Hematopoietic multipotent progenitor cell (in vitro differentiated cells): Measurements from ENCODE around the gene CHRND. TPM values are rescaled to one million over a fixed set of nuclear protein-coding genes. Genes with fewer than 3 reads are reported as not detected.
A peak's percentile ranks its signal among the peaks of the same experiment; 100 is the strongest.

Experiments
- DNase-seq, 3 donors: peaks; one replicate each; pipeline ENCODE4 v3.0.0-alpha.2; 2011 to 2015; ENCODE audit warnings: low read depth in 2 of 3, low spot score in 2 of 3
- total RNA-seq: library from RNA; depleted of rRNA; stranded (reverse); fragments of >200 nt; gene quantifications from one replicate; pipeline ENCODE4 v1.2.3, GENCODE V29; 2012

The CHRND gene
- total RNA-seq, 1 donor, result not detected

DNA sequence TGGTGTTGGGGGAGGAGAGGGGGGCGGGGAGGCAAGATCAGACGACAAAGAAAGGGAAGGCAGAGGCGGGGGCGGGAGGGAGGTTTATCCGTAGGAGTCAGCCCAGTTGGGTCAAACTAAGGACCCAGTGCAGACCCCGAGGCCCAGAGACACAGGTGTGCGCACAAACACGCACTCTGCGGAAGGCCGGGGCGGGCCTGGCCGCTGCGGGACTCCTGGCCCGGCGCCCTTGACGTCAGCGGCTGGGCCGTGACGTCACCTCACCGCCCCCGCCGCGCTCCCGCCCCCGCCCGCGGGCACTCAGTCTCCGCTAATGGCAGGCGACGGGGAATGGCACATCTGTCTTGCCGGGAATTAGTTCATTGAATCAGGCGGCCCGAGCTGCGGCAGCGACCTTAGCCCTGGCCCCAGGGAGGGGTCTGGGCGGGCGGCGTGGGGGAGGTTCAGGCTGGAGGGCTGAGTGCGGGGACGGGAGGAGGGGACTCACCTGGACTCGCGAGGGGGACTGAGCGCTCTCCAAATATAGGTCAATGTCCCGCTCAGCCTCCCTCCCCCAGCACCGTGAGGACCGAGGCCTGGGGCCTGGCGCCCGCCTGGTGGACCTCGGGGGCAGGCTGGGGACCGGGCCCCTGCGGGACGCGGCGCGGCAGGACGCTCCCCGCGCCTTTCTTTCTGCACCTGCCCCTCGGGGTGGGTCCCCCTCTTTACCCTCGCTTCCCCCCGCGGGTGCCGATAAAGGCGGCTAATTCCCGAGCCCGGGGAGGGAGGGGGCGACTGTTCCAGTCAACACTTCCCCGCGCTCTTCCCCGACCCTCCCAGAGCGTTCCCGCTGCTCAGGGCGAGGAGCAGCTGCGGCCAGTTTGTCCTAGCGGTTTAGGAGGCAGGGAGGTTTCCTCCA, 22.8 kb upstream of the CHRND start:
- DNase-seq, result peak; percentile 29 to 50 (median 37)

DNA sequence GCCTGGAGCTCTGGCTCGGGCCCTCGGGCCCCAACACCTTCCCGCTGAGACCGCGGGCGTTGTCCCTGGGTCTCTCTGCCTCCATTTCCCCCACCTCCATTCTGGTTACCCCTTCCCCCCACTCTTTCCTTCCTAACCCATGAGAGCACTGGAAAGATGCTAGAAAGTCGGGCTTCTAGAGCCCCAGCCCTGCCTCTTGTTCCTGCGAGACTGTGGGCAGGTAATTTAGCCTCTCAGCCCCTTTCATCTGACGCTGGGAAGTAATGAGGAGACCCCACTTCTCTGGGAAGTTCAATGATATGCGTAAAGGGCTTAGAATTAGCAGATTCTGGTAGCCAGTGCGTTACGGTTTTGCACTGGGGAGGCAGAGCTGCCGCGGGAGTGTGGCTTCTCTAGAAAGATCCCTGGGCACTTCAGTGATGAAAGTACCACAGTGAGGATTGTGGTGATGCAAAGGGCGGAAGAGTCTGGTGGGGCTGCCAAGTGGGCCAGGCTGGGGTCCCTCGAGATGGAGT, 22.1 kb upstream of the CHRND start:
- no peak for DNase-seq

DNA sequence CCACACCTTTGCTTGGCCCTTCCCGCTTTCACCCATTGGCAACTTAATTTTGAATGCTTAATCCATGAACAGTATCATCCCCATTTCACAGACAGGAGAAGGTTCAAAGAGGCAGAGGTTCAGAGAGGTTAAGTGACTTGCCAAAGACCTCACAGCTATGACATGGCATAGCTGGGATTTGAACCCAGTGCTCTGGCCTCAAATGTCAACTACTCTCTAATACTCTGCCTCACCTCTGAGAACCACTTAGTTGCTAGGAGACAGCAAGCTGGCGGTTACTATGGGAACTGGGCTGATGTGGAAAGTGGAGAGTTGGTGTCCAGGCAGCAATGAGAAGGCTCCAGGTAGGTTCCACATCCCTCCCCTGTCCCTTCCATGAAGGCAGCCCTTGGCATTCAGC, 21.5 kb upstream of the CHRND start:
- DNase-seq, result no peak

DNA sequence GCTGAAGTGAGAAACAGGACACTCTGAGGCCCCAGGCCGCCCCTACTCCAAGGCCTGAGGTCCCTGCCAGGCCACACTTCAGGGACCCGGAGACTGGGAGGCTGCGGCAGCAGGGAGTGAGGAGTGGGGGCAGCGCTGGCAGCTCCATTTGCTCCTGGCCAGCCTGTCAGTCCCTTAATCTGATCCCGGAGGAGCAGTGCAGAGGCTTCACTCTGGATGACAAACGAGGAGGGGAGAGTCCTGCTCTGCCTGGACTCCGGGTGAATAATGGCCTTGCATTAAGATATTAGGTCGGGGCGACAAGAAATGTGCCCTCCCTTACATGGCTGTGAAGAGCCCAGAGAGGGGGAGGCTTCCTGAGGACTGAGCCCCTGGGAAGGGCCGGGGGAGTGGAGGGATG, 20.1 kb upstream of the CHRND start:
- DNase-seq, result no peak

DNA sequence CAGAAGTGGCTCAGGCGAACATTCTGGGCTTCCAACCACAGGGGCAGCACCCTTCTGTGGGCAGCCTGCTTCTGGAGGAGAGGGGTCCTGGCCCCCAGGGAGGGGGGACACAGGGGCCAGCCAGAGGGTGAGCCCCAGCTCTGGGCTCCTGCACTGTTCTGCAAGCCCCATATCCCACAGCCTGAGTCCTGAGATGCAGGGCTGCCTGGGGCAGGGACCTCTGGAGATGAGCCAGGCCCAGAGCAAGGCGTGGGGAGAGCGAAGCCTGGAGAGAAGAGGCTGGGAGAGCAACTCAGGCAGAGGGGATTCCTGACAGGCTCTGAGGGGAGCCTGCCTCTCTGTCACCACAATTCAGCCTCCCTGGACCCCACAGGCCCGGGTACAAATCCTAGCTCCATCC, 19.3 kb upstream of the CHRND start:
- DNase-seq, result no peak

DNA sequence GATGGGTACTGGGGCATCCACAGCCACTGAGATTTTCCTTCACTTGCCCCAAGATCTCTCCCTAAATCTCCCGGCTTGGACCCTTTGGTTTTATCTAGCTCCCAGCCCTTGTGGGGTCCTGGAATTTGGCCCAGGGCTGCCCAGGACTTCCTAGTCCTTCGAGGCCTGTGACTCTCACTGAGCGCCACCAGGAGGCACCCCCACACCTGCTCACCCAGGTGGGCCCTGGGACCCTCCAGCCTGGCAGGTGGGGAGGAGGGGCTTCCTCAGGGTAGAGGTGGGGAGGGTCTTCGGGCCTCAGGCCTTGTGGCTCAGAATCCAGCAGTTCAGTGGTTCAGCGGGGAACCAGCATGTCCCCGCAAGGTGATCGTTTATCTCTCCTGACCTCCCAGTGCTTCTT, 17.7 kb upstream of the CHRND start:
- DNase-seq, result no peak

DNA sequence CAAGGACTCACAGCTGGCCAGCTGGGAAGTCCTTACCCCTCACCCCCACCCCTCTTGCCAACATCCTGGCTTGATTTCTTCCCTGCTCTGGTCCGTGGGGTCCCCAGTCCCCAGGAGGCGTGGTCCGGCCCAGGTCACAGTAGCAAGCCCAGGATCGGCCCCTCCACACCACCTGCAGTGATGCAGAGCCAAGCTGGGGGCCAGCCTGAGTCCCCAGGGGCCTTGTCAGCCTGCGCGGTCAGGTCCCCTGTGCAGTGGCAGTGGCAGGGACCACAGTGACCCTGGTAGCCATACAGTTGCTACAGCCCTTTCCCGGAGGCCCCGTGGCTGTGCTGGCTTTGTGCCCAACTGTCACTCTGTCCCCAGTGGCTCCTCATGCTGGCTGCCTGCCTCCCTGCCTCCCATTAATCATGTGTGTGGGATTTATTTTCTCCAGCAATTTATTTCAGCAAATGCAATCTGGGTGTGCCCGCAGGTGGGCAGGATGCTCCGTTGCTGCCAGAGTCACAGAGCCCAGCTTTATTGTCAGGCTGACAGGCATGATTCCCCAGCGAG, 14.5 kb upstream of the CHRND start:
- no peak for DNase-seq

DNA sequence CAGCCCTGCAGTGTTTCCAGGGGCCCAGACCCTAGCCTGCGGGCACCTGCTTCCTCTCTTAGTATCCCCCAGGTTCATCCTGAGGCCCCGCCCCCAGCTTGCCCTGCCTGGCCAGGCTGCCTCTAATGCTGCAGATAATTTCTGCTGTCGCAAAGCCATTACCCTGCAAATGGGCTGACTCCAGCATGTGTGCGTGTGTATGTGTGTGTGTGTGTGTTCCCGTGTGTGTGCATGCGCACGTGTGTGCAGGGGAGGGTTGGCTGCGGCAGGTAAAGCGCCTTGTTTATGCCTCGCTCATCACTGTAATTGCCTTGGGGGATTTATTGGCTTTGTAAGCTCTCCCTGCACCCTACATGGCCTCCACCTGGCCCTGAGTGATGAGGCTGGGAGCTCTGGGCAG, 13.4 kb upstream of the CHRND start:
- no peak for DNase-seq

DNA sequence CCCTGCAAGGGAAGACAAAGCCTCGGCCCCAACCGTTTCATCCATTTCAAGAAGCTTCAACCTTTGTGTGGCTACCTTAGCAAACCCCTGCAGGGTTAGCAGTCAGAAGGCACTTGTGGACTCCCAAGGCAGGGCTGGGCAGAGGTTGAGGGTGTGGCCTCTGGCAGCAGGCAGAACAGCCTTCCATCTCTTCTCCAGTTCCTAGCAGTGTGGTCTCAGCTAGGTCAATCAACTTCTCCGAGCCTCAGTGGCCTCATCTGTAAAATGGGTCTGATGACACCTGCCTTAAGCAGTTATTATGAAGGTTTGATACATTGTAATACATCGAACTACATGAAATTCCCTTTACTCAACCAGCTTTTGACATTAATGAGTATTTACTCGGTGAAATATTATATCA, 12.6 kb upstream of the CHRND start:
- DNase-seq, result no peak

DNA sequence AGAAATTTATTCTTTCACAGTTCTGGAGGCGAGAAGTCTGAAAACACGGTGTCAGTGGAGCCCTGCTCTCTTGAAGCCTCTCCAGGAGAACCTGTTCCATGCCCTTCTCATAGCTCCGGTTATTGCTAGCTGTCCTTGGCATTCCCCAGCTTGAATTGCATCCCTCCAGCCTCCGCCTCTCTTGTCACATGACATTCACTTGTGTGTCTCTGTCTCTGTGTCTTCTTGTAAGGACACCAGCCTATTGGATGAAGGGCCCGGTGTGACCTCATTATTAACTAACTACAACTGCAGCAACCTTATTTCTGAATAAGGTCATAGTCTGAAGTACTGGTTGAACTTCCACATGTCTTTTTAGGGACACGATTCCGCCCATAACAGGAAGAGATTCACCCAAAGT, 10.3 kb upstream of the CHRND start:
- no peak for DNase-seq

DNA sequence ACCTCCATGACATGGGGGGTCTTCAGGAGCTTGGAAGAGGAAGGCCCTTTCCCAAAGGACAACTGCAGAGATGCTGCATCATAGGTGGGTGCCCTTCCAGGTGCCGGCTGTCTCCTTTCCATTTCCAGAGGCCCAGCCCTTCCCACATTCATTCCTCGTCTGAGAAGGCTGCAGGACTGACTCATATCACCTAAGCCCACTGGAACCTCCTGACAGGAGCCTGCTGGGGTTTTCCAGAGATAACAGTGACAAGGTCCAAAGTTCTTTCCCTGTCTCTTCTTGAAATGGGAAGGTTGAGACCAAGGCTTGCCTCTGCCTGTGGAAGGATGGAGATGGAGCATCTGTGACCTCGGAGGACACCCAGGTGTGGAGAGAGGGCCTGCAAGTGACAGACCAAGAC, 9.4 kb upstream of the CHRND start:
- no peak for DNase-seq

DNA sequence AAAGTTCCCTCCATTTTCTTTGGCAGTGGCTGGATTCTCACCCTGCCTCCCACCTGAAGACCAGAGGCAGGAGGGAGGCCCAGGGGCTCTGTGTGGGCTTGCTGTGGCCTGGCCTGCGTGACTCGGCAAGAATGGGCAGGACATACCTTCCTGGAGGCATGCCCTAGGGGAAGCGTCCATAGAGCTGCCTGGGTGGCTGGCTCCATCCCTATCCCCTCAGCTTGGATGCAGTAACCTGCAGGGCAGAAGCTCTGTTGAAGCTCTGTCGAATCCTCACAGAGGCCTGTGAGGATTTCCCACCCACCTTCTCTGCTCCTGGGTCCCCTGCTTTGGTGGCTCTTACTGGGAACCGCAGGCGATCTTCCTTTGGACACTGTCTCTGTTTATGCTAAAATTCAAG, 7.1 kb upstream of the CHRND start:
- DNase-seq, result no peak

DNA sequence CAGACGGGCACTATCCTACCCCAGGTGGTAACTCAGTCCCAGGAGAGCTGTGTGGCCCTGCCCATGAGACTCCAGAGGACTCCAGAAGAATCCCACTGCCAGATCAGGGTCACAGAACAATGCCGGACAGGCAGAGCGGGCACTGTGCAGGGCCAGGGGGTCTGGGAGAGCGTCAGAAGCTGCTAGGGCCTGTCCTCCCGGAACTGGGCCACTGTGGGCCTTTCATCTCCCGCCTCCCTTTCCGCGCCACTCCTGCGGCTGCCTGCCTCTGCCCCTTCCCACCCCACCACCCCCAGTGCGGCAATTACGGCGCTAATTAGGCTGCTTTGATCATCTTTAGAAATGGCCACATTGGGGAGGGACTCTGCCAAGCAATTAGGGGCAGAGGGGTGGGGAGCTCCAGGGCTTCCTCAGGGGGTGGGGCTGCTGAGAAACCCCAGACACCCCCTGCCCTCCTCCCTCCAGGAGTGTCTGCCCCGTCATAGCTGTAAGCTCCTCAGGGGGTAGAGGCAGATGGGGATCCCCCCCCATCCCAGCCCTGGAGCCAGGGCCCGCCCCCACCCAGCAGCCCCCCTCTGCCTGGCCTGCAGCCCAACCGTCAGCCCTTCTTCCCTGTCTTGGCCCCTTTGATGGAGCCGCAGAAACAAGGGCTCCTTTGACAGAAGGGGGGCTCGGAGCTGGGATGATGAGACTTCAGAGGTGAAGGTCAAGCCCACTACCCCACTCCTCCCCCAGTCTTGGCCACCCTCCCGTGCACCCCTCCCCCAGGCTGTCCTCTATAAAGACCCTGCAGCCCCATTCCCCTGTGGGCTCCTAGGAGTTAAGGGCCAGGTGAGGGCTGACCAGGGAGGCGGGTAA, 6.2 kb upstream of the CHRND start, which contains the start of gene PRSS56:
Gene PRSS56, plus strand, starts transcription at position 808 of the 858 bp plus-strand sequence. CDS start 211 bp downstream, outside the sequence.
- DNase-seq, result no peak

DNA sequence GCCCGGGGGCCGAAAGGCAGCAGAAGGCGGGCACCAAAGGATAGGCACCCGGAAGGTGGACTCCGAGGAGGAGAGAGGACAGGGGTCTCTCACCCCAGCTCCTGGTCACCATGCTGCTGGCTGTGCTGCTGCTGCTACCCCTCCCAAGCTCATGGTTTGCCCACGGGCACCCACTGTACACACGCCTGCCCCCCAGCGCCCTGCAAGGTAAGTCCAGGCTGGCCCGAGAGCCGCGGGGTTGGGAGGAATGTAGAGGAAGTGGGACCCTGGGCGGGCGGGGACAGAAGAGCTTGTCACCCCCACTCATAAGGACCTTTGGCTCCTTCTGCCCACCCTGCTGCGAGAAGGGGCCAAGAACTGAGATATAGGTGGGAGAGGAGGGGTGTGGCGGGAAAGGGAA, 5.5 kb upstream of the CHRND start:
- no peak for DNase-seq

DNA sequence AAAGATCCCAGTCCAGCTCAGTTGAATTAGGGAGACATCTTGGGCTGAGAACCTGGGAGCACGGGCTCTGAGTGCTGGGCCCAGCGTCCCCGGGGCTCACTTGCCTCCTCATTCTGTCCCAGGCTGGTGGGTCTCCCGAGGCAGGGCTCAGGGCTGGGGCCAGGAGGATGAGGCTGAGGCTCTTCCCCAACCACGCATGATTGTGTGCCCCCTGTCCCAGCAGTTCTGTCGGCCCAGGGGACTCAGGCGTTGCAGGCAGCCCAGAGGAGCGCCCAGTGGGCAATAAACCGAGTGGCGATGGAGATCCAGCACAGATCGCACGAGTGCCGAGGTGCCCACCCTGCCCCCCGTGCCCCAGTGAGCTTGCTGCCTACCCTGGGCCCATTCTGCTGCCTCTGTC, 4.9 kb upstream of the CHRND start:
- no peak for DNase-seq

DNA sequence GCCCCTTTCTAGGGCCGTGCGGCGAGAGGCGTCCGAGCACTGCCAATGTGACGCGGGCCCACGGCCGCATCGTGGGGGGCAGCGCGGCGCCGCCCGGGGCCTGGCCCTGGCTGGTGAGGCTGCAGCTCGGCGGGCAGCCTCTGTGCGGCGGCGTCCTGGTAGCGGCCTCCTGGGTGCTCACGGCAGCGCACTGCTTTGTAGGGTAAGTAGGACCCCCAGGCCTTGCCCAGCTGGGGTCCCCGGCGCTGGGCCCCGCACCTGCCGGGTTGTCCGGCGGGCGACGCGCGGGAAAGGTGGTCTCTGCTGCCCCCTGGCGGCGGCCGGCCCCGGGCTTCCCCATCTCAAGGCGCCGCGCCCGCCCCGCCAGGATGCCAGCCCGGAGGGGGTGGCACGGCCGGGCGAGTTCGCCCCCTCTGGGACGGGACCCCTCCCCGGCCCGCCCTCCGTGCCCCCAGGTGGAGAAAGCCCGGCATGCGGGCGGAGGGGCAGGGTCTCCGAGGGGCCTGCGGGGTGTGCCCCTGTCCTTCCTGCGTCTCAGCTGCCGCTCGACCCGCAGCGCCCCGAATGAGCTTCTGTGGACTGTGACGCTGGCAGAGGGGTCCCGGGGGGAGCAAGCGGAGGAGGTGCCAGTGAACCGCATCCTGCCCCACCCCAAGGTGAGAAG, 3.9 kb upstream of the CHRND start:
- DNase-seq, result peak; percentile 50 to 54 (median 51)

DNA sequence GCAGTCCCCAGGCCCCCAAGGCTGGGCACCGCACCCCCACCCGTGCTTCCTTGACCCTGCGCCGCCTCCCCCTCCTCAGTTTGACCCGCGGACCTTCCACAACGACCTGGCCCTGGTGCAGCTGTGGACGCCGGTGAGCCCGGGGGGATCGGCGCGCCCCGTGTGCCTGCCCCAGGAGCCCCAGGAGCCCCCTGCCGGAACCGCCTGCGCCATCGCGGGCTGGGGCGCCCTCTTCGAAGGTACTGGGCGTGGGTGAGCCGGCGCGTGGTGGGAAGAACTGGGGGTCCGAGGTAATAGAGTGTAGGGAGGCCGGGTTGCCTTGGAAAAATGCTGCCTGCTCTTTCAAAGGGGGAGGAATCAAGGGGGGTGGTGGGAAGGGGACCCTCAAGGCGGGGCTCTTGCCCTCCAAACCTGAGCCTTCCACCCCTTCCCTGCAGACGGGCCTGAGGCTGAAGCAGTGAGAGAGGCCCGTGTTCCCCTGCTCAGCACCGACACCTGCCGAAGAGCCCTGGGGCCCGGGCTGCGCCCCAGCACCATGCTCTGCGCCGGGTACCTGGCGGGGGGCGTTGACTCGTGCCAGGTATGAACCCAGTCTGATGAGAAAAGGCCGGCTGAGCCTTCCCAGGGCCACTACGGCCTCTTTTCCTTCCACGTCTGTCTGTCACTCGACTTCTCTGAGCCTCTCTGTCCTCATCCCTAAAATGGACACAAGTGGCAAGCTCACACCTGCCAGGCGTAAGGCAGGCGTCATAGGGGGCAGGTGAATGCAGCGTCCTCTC, 3.1 kb upstream of the CHRND start:
- no peak for DNase-seq

DNA sequence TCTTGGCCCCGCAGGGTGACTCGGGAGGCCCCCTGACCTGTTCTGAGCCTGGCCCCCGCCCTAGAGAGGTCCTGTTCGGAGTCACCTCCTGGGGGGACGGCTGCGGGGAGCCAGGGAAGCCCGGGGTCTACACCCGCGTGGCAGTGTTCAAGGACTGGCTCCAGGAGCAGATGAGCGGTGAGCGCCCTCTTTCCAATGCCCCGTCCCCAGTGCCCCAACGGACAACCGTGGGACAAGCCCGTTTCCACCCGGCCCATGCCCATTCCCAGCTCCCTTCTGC, 2.6 kb upstream of the CHRND start:
- no peak for DNase-seq

DNA sequence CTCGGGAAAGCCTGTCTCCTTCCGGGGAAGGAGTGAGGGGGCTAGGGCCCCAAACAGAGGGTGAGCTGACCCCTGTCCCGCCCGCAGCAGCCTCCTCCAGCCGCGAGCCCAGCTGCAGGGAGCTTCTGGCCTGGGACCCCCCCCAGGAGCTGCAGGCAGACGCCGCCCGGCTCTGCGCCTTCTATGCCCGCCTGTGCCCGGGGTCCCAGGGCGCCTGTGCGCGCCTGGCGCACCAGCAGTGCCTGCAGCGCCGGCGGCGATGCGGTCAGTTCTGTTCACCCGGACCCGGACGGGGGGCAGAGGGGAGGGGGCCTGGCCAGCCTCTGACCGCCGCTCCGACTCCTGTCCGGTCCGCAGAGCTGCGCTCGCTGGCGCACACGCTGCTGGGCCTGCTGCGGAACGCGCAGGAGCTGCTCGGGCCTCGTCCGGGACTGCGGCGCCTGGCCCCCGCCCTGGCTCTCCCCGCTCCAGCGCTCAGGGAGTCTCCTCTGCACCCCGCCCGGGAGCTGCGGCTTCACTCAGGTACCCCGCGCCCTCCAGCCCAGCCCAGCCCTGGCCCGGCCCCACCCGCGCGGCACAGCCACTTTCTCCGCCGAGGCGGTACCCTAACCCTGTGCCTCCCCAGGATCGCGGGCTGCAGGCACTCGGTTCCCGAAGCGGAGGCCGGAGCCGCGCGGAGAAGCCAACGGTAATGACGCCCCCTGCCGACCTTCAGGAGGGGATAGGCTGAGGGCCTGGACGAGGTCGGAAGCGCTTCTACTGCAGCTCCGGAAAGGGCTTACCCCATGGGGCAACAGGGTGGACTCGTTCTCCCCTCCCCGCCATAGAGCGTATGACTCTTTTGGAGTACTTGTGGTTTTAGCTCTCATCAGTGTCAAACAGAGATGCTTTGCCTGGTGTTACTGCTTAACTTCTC, 2.0 kb upstream of the CHRND start:
- DNase-seq, result peak in 2 of 3 donors; percentile 57 to 61
